GM21576 (cell line): ENCODE results near the gene FUCA1.
"Not testable (repeated sequence)": the region's sequence is repeated elsewhere in the genome, so short reads cannot be mapped to it uniquely, and the experiment has no call there.

ENCODE experiments used
- ATAC-seq: cut with Tn5 transposase; IDR thresholded peaks from one replicate; pipeline ENCODE4 v1.9.1; 2021; ENCODE audit warnings: mild to moderate bottlenecking, moderate library complexity; ENCODE audit not compliant: unreplicated experiment

The FUCA1 gene

DNA sequence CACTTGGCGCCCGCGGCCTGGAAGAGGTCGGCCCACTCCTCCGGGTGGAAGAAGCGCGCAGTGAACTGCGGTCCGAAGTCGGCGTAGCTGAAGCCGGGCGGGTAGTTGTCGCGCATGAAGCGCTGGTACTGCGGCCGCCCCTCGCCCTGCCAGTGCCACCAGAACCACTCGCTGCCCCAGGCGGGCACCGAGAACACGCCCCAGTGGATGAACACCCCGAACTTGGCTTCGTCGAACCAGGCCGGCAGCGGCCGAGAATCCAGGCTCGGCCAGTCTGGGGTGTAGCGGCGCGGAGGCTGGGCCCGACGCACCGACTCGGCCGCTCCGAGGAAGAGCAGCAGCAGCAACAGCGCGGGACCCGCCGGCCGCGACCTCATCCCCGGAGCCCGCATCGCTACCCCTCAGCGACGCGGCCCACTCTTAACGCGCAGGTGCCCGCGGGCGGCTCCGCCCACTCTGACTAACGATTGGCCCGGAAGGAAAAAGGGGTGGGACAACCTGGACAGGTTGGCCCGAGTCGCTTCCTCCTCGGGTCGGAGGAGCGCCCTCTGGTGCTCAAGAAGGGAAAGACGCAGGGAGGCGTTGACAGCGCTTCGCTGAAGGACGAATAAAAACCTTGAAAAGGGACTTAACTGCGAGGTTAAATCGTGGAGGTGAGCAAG lies at the start of gene FUCA1:
FUCA1 (minus strand) TSS at position 396 of the 662 bp plus-strand sequence; CDS start at position 392, 4 bp downstream.
- peak; percentile 89 for ATAC-seq

DNA sequence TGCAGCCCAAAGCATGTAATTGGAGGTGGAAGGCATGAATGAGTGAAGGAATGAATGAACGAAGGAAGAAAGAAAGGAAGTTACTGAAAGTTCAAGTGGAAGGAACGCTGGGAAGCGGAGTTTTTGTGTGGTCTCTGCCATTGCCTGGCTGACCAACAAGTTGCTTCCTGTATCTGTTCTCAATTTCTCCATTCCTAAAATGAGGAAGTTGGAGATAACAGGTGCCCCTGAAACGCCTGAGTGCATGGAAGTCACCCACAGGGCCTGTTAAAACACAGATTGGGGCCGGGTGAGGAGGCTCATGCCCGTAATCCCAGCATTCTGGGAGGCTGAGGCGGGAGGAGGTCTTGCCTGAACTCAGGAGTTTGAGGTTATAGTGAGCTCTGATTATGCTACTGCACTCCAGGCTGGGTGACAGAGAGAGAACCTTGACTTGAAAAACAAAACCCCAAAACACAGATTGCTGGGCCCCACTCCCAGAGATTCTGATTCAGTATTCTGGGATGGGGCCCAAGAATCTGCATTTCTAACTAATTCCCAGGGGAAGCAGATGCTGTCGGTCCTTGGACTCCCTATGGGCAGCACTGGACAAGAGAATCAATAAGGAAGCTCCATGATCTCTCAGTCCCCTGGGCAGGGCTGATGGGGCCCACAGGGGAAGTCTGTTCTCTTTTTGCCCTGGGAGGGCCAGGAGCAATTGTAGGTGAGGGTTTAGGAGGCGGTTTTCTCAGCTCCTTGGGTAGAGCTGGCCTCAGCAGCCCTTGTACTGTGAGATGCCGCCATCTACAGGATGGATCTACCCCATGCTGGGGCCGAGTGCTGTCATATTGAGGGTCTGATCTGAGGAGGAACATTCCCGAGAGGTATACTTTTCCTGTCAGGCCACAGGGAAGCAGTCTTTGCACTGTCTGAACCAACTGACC lies 48.4 kb upstream of the FUCA1 start:
- ATAC-seq = no peak

DNA sequence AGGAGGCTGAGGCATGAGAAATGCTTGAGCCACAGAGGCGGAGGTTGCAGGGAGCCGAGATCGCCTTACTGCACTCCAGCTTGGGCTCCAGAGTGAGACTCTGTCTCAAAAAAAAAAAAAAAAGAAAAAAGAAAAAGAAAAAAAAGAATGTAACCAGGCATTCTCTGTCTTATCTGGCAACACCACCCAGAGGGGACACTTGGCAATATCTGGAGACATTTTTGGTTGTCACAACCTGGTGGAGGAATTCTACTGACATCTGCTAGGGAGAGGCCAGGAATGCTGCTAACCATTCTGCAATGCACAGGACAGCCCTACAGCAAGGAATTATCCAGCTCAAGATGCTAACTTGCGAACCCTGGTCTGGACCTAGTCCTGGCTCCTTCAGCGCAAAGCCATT lies 47.4 kb upstream of the FUCA1 start:
- ATAC-seq = no peak

DNA sequence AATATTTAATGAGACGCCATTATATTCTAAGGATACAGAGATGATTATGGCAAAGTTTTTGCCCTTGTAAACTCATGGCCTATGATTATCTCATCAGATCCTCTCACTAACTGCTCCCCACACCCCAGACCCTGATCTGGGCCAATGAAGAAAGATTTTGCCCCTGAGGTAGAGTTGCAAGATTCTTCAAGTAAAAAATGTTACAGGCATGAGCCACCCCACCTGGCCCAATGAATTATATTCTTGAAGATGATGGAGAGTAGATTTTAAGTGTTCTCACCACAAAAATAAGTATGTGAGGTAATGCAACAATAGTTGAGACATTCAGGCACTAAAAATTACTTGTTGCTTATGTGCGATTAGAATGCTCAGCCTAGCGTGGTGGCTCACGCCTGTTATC lies 46.8 kb upstream of the FUCA1 start:
- no peak for ATAC-seq

DNA sequence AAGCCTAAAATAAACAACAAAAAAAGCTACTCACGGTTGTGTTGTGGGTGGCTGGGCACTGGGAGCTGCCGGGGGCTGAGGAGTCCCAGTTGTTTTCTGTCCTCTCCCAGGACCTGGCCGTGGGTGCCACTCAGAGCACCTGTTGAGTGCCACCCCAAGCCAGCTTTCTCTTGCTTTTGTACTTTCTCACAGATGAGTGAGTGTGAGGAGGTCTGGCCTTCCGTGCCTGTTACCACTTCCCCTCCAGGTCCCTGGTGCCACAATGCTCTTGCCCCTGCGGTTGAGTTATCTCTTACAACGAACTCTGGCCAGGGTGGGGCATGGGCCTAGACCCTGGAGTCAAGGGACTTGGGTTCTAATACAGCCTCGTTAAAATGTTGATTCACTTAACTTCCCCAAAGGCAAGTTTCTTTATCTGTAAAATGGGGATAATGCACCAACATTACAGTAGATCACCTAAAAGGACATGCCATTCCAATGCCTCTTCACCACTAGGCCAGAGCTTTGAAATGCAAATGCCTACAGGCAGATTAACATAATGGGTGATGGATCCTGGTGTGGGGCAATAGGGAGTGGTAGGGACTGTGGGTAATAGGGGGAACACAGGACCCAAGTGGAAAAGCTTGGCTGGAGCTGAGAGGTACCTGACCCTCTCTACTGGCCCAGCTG lies 45.3 kb upstream of the FUCA1 start, which contains the start of gene CNR2:
CNR2 (minus strand) TSS at position 151 of the 669 bp plus-strand sequence. CDS start 37,745 bp downstream, outside the sequence.
- ATAC-seq = no peak

DNA sequence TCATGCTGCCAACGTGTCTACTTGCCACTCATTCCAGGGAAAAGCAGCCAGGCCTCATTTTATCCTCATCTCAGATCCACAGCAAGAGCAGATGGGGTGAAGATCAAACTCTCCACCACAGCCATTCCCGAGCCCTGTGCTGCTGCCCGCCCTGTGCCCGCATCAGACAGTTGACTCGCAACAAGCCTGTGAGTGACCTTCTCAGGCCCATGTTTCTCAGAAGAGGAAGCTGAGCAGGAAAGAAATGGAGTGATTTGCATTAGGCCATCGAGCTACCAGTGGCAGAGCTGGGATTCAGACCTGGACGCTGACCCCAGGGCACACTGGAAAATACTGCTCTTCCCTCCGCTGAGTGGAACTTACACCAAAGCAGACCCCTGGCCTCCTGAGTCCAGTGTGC lies 43.8 kb upstream of the FUCA1 start:
- ATAC-seq = no peak

DNA sequence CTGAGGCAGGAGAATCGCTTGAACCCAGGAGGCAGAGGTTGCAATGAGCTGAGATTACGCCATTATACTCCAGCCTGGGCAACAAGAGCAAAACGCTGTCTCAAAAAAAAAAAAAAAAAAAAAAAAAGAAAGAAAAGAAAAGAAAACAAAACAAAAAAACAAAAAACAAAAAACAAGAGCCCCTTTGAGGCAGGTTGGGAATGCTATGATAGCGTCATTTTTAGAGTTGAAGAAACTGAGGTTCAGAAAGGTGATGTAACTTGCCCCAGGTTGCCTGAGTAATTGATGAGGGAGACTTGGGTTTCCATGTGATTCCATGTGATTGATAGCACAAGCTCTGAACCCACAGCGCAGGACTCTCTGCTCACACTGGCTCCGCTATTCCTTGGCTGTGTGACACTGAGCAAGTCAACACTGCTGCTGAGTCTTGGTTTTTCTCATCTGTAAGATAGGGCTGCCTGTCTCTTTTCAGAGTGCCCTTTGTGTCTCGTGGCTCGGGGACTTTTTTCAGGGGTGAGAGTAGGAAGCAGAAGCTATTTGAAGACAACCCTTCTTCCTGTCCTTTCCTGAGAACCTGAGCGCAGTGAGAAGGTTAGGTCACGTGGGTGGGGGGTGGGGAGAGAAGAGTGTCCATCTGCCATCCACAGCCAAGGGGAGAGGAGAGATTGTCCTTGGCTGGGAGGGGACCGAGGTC lies 42.6 kb upstream of the FUCA1 start:
- peak; percentile 25 for ATAC-seq

DNA sequence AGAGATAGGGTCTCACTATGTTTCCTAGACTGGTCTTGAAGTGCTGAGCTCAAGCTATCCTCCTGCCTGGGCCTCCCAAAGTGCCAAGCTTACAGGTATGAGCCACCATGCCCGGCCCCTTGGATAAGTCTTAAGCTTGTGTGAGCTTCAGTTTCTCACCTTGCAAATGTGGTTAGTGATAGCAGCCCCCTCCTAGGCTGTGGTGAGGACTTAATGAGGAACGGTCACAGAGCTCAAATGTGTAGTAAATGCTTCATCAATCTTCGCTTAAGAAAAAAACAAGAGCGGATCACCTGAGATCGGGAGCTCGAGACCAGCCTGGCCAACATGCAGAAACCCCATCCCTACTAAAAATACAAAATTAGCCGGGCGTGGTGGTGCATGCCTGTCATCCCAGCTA lies 42.1 kb upstream of the FUCA1 start:
- no peak for ATAC-seq

DNA sequence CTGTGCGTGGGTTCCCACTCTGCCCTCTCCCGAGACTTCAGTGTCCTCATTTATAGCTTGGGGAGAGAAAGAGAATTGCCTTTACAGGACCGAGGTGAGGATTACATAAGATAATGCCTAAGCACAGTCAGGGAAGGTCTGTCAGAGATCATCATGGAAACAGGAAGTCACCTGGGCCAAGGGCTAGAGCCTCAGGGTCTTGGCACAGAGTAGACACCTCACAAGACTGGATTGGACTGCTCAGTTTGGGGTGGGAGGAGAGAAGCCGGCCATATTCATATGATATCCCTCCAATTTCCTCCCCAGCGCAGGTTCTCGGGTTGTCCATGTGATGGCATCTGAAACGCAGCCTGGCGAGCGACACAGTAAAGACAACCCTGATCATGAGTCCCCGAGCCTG lies 41.3 kb upstream of the FUCA1 start:
- ATAC-seq = no peak

DNA sequence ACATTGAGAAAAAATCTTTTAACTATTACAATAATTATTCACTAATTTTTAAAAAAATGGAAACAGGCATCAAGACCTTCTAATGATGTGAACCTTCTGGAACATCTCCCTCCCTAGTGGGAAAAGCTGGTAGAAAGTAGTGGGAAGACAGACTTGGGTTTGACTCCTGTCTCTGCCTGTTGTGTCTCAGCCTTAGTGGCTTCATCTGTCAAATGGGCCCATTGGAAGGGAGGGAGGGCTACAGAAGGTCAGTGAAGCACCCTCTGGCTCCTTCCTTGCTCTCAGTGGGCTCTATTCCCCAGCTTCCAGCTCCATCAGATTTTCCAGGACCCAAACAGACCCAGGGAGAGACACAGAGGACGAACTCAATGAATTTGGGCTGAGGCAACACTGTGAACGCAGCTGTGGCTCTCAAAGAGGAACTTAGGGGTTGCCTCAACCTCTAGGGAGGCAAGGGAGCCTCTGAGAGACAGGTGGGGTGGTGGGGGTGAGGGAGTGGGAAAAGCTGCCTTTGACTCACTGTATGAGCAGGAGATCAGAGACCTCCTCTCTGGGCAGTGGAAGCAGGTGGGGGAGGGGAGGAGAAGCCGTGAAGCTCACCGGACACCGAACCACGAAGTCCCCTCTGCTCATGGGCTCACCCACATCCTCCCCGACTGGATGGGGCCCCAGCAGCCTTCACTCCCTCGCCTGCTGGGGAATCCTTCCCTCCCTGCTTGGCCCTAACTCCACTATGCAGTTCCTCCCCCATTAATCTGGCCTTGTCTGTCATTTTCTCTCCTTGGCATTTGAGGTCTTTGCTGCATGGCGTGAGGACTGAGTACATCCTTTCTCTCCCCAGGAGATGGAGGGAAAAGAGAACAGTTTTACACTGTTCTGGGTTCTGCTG lies 40.6 kb upstream of the FUCA1 start:
- peak; percentile 22 for ATAC-seq

DNA sequence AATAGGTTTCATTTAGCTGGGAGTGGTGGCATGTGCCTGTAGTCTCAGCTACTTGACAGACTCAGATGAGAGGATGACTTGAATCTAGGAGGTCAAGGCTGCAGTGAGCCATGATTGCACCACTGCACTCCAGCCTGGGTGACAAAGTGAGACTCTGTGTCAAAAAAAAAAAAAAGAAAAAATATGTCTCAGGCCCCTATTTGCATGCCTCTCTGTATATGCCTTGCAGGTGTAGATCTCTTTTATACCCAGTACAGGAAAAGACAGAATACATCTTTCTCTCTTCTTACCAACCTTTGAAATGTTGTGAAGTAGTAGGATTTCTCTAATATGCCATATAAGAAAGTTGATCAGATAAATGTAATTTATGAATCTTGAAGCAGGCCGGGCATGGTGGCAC lies 38.6 kb upstream of the FUCA1 start:
- no peak for ATAC-seq

DNA sequence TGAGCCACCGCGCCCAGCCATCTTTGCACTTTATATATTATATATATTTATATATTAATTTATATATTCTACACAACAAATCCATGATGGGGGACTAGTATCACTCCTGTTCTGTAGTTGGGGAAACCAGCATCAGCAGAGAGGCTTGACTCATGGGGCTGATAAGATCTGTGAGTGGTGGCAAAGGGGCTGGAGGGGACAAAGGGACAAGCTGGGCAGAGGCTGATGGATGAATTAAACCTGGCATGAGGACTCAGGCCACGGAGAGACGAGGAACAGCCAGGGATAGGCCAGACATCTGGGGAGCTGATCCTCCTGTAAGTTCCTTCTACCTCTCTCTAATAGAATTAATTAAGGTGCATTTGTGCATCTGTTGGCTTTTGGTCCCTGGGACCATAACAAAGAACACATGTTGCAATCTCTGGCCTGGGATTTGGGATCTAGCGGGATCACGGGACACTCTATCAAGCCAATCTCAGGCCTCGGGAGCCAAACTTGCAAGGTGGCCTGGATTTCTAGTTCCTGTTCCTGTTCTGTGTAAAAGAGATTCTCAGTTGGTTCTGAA lies 37.5 kb upstream of the FUCA1 start:
- ATAC-seq = no peak

DNA sequence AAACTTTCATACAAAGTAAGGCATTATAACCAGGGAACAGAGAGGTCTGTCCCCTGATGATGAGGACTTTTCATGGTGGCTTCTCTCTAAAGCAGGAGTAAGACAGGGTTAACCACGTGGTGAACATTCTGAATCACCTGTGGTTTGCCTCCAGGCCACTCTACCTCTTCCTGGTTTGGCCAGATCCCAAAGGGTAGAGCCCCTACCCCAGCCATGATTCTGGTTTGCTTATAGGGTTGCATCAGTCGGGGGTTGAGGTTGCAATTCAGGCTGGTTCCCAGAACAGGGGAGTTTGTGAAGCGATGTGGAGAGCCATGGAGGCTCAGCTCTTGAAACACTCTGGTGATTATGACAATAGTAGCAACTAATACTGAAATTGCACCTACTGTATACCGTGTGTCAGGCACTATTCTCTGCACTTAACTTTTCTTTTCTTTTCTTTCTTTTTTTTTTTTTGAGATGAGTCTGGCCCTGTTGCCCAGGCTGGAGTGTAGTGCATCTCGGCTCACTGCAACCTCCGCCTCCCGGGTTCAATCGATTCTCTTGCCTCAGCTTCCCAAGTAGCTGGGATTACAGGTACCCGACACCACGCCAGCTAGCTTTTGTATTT lies 36.8 kb upstream of the FUCA1 start:
- ATAC-seq = peak; percentile 29

DNA sequence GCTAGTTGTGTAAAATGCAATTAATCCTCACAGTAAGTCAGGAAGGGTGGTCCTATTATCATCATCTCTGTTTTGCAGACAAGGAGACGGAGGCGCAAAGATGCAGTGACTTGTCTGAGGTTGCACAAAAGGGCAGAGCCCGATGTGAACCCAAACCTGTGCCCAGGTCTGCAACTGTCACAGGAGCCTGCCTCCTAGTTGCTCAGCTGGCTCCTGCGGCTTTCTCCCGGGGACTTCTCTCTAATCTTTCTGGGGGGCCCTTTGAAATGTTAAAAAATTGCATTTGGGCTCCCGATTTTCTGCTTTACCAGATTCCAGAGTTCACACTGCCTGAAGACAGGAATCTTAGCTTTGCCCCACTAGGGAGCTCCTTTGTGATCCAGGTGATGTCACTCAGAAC lies 35.7 kb upstream of the FUCA1 start:
- ATAC-seq = no peak

DNA sequence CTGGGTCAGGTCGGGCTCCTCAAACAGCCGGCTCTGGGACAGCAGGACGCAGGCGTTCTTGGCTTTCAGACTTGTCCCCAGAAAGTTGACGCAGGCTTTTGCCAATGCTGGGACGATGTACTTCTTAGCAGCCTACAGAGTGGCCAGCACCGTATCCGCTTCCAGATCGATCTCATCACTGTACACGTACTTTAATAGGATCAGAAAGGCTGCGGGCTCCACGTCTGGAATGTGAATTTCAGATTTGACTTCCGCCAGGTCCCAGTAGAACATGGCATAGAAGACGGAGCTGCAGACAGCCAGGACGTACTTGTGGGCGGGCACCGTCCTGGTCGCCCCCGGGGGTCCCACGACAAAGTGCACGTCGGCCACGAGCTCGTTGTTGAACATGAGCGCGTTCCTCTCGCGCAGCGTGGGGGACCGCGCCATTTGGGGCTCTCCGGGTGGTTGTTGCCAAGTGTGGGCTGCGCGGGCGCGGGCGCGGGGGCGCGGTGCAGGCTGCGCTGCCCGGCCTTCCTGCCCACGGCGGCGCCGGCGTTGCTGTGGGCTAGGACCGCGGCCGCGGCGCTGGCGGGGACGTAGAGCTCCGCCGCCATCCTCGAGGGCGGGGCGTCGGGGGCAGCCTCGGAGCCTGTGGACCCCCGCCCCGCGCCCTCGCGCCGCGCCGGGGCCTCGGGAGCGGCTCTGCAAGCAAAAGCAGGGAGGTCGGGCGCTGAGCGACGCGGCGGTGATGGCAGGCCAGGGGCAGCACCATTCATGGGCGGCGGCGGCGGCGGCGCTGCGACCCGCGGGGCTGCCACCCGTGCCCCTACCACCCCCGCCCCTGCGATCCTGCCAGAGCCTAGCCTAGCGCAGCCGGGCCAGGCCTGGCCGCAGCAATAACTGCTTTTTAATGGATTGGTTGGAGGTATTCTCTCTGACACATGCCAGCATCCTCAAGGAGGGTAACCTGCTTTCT lies 34.5 kb upstream of the FUCA1 start:
- no peak for ATAC-seq

DNA sequence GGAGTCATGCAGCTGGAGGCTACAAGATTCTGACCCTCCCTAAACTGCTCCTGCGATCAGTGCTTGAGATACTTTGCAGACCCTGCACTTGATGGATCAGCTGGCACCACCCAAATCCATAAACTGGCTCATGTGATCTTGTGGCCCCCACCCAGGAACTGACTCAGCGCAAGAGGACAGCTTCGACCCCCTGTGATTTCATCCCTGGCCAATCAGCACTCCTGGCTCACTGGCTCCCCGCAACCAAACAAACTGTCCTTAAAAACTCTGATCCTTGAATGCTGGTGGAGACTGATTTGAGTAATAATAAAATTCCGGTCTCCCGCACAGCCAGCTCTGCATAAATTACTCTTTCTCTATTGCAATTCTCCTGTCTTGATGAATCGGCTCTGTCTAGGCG lies 31.9 kb upstream of the FUCA1 start:
- ATAC-seq = not testable (repeated sequence)

DNA sequence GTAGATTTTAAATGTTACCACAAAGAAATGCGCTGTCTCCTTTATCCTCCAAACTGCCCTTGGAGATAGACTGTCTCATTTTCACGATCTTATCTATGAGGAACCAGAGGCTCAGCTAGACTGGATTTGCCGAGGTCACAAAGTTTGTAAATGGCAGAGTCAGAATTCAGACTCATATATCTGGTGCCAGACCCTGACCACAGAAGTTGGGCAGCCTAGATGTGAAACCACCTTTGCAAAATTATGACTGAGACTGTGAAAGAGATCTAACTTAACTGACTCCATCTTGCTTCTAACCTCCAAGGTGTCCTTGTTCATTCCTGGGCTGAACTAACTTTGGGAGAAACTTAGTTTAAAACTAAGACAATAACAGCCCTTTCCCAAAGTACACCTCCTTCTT lies 31.0 kb upstream of the FUCA1 start:
- no peak for ATAC-seq

DNA sequence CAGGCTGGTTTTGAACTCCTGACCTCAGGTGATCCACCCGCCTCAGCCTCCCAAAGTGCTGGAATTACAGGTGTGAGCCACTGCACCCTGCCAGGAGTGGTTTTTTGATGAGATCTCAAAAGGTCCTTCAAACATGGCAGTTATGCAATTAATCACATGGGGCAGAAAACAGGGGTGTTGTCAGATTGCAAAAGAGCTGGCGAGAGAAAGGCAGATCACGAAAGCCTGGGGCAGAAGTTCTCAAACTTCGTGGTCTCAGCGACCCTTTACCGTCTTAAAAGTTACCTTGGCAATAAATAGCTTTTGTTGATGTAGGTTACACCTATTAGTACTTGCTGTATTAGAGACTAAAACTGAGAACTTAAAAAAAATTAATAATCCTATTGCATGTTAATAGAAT lies 29.0 kb upstream of the FUCA1 start:
- ATAC-seq = no peak
